GM23248 (cell line): ENCODE measurements around the gene MYO18B. TPM values are rescaled to one million over a fixed set of nuclear protein-coding genes. Genes with fewer than 3 reads are reported as not detected.

Experiments used
- DNase-seq: peaks from one replicate; pipeline ENCODE4 v3.0.0-alpha.2; 2015
- H2AFZ ChIP-seq: fragments of 200-600 bp; sonication (generic); 2 replicates; pipeline ENCODE4 v1.6.1; 2016; ENCODE audit warnings: antibody characterized with exemption
- H3F3A ChIP-seq: fragments of 200-600 bp; sonication (generic); 2 replicates; pipeline ENCODE4 v1.6.1; 2016; ENCODE audit warnings: mild to moderate bottlenecking, antibody characterized with exemption, mixed run types; ENCODE audit not compliant: insufficient read depth
- H3K27ac ChIP-seq: fragments of 200-600 bp; sonication (generic); 2 replicates; pipeline ENCODE4 v1.5.1; 2016; ENCODE audit warnings: mild to moderate bottlenecking
- H3K27me3 ChIP-seq: fragments of 200-600 bp; sonication (generic); replicated peaks from 2 replicates; pipeline ENCODE4 v1.6.1; 2016; ENCODE audit warnings: mild to moderate bottlenecking; ENCODE audit not compliant: insufficient read depth
- H3K36me3 ChIP-seq: fragments of 200-600 bp; sonication (generic); 2 replicates; pipeline ENCODE4 v1.6.1; 2016; ENCODE audit warnings: low read depth, mild to moderate bottlenecking
- H3K4me1 ChIP-seq: fragments of 200-600 bp; sonication (generic); 2 replicates; pipeline ENCODE4 v1.6.1; 2016; ENCODE audit warnings: mild to moderate bottlenecking; ENCODE audit not compliant: insufficient read depth
- H3K4me2 ChIP-seq: fragments of 200-600 bp; sonication (generic); one replicate; pipeline ENCODE4 v1.6.1; 2016; ENCODE audit warnings: mild to moderate bottlenecking; ENCODE audit not compliant: unreplicated experiment
- H3K4me3 ChIP-seq: fragments of 200-600 bp; sonication (generic); 2 replicates; pipeline ENCODE4 v1.5.1; 2016; ENCODE audit warnings: mild to moderate bottlenecking
- H3K79me2 ChIP-seq: fragments of 200-600 bp; sonication (generic); 2 replicates; pipeline ENCODE4 v1.6.1; 2016; ENCODE audit warnings: mild to moderate bottlenecking; ENCODE audit not compliant: insufficient read depth
- H3K9ac ChIP-seq: fragments of 200-600 bp; sonication (generic); 2 replicates; pipeline ENCODE4 v1.6.1; 2016; ENCODE audit warnings: mild to moderate bottlenecking
- H3K9me2 ChIP-seq: fragments of 200-600 bp; sonication (generic); 2 replicates; pipeline ENCODE4 v1.6.1; 2016; ENCODE audit warnings: mixed run types, mild to moderate bottlenecking, moderate library complexity; ENCODE audit not compliant: insufficient read depth
- H3K9me3 ChIP-seq: fragments of 200-600 bp; sonication (generic); one replicate; pipeline ENCODE4 v1.6.1; 2017; ENCODE audit warnings: low read depth
- H4K20me1 ChIP-seq: fragments of 200-600 bp; sonication (generic); 2 replicates; pipeline ENCODE4 v1.6.0; 2016; ENCODE audit not compliant: insufficient read depth
- EZH2 ChIP-seq: fragments of 200-600 bp; sonication (generic); IDR thresholded peaks from 2 replicates; pipeline ENCODE4 v1.6.1; 2018; ENCODE audit warnings: antibody characterized with exemption, mild to moderate bottlenecking; ENCODE audit not compliant: insufficient read depth, poor library complexity, severe bottlenecking
- EZH2phosphoT487 ChIP-seq: fragments of 200-600 bp; sonication (generic); IDR thresholded peaks from 2 replicates; pipeline ENCODE4 v1.6.1; 2018; ENCODE audit warnings: antibody characterized with exemption, moderate library complexity, mild to moderate bottlenecking, low read depth; ENCODE audit not compliant: insufficient read depth
- WGBS, 2 experiments: methylation state at CpG; one replicate each; pipeline ENCODE4 v1.1.6; 2015 to 2017; ENCODE audit warnings: low lambda C conversion rate in 2 of 2, low coverage in 1 of 2; ENCODE audit errors: missing lambda C conversion rate in 2 of 2; 5-methylcytosine and 5-hydroxymethylcytosine counted together
- in situ Hi-C: fragments of 300-500 bp; cut with MboI; formaldehyde crosslinking; loops from 2 replicates; pipeline ENCODE4 v1.15.0; 2020
- polyA plus RNA-seq: library from polyadenylated mRNA; unstranded; fragments of >200 nt; fragmentation: Nextera tagmentation; extraction: Ambion mirVana; gene quantifications from 2 replicates; pipeline ENCODE4 v1.2.1, GENCODE V29; 2016
- total RNA-seq: library from RNA; depleted of rRNA; stranded (reverse); fragments of >200 nt; shearing (Covaris generic); gene quantifications from 2 replicates; pipeline ENCODE4 v1.2.3, GENCODE V29; 2014

MYO18B gene
- total and polyA plus RNA-seq, 2 experiments from 2014 or later, result not detected

DNA sequence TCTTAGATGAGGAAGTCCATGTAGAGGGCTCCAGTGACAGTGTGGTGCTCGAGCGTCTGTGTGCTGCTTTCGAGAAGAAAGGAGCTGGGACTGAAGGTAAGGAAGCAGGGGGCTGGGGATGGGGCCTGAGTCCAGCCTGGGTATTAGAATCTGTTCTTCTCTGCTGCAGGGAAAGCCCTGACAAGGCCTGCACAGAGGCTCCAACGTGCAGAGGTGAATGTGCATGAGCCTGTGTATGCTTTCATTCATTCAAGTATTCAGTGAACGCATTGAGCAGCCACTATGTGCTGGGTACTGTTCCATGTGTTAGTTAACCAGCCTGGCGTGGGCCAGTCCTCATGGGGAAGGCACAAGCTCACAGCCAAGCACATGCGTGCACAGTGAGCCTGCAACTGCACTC is 93.4 kb downstream of the MYO18B start:
- WGBS, 2 experiments, result 10 to 13% methylated on average over 7 of the region's 7 CpGs
- H3K4me3 ChIP-seq, result no peak overlapping the region
- H3K4me2 ChIP-seq, result no peak overlapping the region
- TF ChIP-seq EZH2phosphoT487 (no peak), EZH2 (no peak)
- no peak overlapping the region for H3K27ac ChIP-seq
- H3K27me3 ChIP-seq, result no peaks in the 10 kb centered on the region
- in situ Hi-C loops, result no loop called here
- H3F3A ChIP-seq, result no peaks in the 10 kb centered on the region
- H3K9me2 ChIP-seq, result no peaks in the 10 kb centered on the region
- no peak for DNase-seq
- H4K20me1 ChIP-seq, result no peaks in the 10 kb centered on the region
- H3K9me3 ChIP-seq, result no peaks in the 10 kb centered on the region
- H3K9ac ChIP-seq, result no peak overlapping the region
- no peak overlapping the region for H2AFZ ChIP-seq
- no peaks in the 10 kb centered on the region for H3K36me3 ChIP-seq
- no peaks in the 10 kb centered on the region for H3K79me2 ChIP-seq
- H3K4me1 ChIP-seq, result no peaks in the 10 kb centered on the region

DNA sequence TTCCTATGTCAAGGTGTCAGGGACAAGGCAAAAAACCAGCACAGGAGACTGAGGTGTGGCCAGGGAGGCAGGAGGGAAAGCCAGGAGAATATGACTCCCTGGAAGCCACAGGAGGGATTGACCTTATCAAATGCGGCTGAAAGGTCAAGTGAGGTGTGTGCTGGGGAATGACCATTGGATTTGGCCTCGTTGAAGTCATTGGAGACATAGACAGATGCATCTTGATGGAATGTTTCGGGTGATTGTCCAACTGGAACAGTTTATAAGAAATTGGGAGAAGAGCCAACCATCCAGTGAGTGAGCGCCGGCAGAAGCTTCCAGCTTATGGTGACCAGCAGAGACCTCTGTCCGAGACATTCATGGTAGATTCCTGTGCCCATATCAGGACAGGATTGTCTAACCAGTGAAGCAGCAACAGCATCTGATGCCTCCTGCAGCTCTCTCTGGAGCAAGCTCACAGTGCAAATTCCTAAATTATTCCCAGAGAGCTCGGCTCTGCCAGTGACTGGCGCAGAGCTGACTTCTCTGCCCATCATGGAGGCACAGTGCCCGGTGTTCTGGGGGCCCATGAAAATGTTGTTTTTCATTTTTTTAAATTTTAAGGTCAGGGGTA is 95.4 kb downstream of the MYO18B start:
- H3K4me1 ChIP-seq, result no peaks in the 10 kb centered on the region
- no peak overlapping the region for H3K4me3 ChIP-seq
- no peak overlapping the region for H2AFZ ChIP-seq
- no peaks in the 10 kb centered on the region for H3K36me3 ChIP-seq
- no peaks in the 10 kb centered on the region for H3F3A ChIP-seq
- DNase-seq, result no peak
- no peak for TF ChIP-seq EZH2phosphoT487
- no peak for TF ChIP-seq EZH2
- in situ Hi-C loops, result no loop called here
- no peaks in the 10 kb centered on the region for H4K20me1 ChIP-seq
- H3K9me2 ChIP-seq, result no peaks in the 10 kb centered on the region
- 31 to 41% methylated on average over 9 of the region's 9 CpGs for WGBS, 2 experiments
- no peaks in the 10 kb centered on the region for H3K79me2 ChIP-seq
- H3K4me2 ChIP-seq, result no peak overlapping the region
- no peaks in the 10 kb centered on the region for H3K9me3 ChIP-seq
- no peak overlapping the region for H3K9ac ChIP-seq
- no peak overlapping the region for H3K27ac ChIP-seq
- H3K27me3 ChIP-seq, result no peaks in the 10 kb centered on the region

DNA sequence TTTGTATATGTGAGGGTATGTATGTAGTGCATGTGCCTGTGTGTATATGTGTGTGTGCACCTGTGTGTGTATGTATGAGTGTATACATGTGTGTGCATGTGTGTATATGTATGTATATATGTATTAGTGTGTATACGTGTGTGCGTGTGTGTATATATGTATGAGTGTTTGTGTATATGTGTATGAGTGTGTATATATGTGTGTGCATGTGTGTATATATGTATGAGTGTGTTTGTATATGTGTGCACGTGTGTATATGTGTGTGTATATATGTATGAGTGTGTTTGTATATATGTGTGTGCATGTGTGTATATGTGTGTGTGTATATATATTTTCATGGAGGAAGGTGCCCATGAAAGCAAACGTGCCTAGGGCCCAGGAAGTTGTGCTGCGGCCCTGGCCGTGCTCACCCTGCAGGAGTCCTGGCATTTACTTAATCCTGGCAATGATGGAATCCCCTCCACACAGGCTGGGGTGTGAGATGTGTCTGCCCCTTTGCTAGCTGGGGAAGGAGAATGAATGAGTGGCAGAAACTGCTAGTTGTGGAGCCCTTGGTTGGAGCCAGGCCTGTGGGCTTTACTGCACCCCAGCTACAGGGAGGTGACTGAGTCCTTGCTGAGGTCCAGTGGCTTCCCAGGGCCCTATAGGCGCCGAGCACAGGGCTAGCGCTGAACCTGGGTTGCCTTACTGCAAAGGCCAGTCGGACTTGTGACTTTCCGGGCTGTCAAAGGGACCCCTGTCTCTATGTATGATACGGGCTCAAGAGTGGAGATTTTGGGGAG is 97.2 kb downstream of the MYO18B start:
- Histone ChIP-seq H4K20me1 (no peaks in the 10 kb centered on the region), H3K4me2 (no peak overlapping the region), H3K9me3 (no peaks in the 10 kb centered on the region), H3F3A (no peaks in the 10 kb centered on the region), H3K27me3 (no peaks in the 10 kb centered on the region), H3K27ac (no peak overlapping the region), H3K9ac (no peak overlapping the region), H3K4me3 (no peak overlapping the region), H3K79me2 (no peaks in the 10 kb centered on the region), H3K4me1 (no peaks in the 10 kb centered on the region), H3K36me3 (no peaks in the 10 kb centered on the region), H3K9me2 (no peaks in the 10 kb centered on the region), H2AFZ (no peak overlapping the region)
- in situ Hi-C loops, result no loop called here
- WGBS, 2 experiments, result 45% methylated on average over 12 of the region's 12 CpGs
- no peak for DNase-seq
- no peak for TF ChIP-seq EZH2phosphoT487
- no peak for TF ChIP-seq EZH2

DNA sequence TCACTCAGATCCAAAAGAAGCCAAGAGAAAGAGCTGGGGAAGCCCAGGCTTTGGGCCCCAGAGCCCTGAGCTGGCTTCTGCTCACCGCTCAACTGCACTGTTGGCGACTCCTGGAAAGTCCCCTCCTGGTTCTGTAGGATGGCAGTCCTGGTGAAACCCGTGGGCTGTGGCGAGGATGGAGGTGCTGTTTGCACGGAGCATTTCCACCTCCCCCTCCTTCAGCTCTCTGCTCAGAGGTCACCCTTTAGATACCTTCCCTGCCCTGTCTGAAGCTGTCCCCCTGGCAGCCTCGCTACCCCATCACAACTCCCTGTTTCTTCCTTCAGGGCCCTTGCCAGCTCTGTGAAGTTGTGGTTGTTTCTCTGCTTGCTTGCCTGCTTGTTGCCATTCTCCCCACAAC is 97.8 kb downstream of the MYO18B start:
- Histone ChIP-seq H3K27ac (no peak overlapping the region), H3K79me2 (no peaks in the 10 kb centered on the region), H3K27me3 (no peaks in the 10 kb centered on the region), H2AFZ (no peak overlapping the region), H3K9ac (no peak overlapping the region), H3K9me2 (no peaks in the 10 kb centered on the region), H3F3A (no peaks in the 10 kb centered on the region), H3K4me2 (no peak overlapping the region), H3K4me1 (no peaks in the 10 kb centered on the region), H3K4me3 (no peak overlapping the region), H3K9me3 (no peaks in the 10 kb centered on the region), H4K20me1 (no peaks in the 10 kb centered on the region), H3K36me3 (no peaks in the 10 kb centered on the region)
- in situ Hi-C loops, result no loop called here
- 20 to 44% methylated on average over 6 of the region's 6 CpGs for WGBS, 2 experiments
- no peak for DNase-seq
- TF ChIP-seq EZH2 (no peak), EZH2phosphoT487 (no peak)
